ENCODE results near the gene TBC1D5.

TBC1D5 gene

DNA sequence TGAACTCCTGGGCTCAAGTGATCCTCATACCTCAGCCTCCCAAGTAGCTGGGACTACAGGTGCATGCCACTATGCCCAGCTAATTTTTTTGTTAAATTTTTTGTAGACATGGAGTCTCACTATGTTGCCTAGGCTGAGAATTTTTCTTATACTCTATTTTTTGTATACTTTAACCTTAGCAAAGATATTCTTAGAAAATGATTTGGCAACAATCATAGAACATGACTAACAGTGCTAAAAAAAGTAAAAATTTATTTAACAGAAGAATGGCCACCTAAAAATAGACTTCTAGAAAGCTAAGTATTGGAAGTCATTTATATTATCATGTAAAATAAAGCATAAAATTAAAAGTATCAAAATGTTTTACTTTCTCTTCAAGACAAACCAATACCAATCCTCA, 535.4 kb downstream of the TBC1D5 start:
- no peak for DNase-seq

DNA sequence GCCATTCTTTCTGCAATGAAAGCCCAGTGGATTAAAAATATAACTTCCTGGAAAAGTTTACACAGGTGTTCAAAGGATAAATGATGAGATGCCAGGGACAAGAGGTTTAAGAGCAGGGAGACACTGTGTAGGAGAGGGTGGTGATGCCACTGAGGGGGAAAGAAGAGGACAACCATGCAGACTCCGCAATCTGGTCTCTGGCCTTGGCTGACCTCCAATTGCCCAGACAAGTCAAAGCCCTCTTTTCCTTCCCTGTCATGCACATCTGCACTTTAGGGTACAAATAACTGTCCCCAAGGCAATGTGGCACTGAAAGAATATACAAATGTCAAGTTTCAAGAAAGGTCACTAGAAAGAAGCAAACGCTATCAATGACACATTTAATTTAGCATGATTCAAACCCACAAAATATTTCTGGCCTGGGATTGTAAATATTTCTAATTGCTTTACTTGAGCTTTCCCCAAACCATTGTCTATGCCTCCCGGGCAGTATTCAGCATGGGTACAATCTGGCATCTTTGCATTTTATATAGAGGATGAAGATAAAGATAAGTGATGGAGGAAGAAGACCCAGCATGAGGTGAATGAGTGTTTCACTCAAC, 538.3 kb downstream of the TBC1D5 start:
- DNase-seq, result no peak

- DNase-seq, result no peak
Measured at GRCh38 chr3:17201538-17201937, 540.9 kb downstream of the TBC1D5 start.

DNA sequence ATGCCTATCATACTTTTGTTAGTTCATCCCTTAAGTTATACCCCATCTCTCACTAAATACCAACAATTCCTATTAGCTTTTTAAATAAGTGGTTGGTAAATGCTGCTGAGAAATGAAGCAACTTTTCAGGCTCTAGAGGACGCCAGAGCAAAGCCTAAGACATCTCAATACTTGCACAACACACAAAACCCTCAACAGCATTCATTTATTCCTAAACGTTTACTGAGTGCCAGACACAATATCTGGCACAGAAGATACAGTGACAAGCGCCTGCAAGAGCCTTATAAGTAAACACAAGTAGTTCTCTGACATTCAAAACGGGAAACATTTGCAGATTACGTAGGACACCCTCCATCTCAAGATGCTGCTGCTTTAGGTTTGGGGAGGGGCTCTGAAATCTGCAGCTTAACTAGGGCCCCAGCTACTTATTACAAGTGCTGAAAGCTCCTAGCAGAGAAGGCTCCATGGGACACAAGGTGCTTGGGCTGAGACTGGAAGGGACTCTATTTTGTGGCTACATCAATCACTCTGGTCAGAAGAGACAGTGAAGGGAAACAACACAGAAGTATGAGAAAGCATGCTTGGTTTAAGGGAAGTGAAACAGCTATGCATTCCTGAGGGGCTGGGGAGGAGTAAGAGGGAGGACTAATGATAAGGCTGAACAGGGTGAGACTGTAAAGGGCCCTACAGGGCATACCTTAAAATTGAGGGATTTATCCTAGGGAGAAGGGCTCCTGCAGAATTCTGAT, 546.4 kb downstream of the TBC1D5 start:
- no peak for DNase-seq

DNA sequence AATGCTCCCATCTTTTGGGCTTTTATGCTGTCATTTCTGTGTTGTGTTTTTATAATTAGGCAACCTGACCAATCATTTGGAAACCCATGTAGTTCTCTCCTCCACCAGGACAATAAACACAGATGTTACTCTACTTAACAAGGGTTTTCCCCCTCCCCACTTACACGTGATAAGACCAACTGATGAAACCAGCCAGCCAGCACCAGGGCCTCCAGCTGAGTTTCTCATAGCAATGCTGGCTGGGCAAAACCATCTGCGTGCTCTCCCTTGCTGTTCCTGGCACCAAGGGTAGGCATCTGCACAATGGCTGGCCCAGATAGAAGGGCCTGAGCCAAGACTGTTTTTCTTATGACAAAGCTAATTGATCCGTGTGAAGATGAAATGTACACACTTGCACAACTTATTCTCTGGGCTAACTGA, 547.2 kb downstream of the TBC1D5 start:
- no peak for DNase-seq

GRCh38 chr3:17194116-17194515, 548.3 kb downstream of the TBC1D5 start:
- no peak for DNase-seq

GRCh38 chr3:17192995-17193394, 549.4 kb downstream of the TBC1D5 start:
- no peak for DNase-seq

DNA sequence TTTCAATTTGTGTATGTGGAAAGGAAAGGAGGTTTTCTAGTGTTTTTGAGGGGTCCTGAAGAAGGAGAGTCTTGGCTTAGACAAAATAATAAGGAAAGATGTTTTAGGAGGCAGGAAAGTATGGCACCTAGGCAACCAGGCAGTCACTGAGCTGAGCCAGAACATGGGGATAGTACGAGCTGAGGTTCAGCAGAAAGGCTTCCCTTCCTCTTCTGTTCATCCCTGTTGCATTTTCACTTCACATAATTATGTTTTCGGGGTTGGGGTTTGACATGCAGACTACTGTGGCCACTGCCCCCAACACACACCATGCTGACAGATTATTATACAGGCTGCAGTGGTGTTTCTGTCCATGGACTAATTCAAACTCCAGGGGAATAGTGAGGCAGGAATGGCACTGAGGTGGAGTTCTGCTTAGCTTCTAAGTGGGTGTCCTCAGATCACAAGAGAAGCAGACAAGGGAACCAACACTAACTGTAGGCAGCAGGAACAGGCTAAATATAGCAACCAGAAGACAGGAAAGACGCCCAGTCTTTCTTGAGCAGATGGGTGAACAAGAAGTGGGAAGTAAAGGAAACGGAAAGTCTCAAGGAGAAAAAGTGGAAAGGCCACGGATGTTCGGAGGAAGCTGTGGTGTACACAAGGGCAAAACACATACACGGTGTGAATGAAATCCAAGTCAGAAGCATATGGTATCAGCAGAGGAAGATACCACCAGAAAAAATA, 551.9 kb downstream of the TBC1D5 start:
- no peak for DNase-seq

DNA sequence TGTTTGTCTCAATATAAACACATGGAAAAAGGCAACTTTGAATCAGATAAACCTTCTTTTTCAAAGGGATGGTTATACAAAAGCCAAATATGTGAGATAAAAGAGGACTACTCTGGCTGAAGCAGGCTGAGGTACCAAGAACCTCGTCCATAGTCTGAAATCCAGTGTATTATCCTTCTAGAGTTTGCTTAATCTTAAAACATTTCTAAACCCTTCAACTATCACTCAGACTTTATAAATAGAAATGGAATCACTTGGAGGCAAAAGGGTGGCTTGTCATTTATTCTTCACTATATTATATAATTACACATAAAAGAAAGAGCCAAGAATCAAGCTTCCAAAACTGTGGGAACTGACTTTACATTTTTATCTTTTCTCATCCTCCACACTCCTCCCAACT, 554.1 kb downstream of the TBC1D5 start:
- no peak for DNase-seq

DNA sequence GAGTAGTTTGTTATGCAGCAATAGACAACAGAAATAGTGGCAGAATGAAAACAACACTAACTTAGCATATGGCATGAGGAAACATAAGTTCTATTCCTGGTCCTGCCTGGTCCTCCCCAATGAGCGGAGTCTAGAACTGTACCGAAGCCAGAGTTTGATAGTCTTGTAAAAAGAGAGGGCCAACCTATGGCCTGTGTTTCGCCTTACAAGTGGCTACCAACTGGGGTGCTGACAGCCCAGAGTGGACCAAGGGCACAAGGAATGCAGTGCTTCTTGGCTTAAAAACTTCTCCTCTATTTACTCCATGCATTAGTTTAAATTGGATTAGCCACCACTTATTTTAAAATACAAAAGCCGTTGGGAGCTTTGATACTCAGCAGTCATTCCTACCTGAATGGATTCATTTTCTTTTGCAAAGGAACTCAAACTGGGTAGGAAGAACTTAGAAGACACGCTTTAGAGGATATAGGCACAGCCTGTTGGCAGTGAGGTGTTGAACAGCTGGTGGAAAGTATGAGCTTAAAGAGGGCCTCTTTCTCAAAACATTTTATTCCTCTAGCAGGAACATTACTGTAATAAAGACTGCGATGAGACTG, 554.7 kb downstream of the TBC1D5 start:
- DNase-seq, result no peak

DNA sequence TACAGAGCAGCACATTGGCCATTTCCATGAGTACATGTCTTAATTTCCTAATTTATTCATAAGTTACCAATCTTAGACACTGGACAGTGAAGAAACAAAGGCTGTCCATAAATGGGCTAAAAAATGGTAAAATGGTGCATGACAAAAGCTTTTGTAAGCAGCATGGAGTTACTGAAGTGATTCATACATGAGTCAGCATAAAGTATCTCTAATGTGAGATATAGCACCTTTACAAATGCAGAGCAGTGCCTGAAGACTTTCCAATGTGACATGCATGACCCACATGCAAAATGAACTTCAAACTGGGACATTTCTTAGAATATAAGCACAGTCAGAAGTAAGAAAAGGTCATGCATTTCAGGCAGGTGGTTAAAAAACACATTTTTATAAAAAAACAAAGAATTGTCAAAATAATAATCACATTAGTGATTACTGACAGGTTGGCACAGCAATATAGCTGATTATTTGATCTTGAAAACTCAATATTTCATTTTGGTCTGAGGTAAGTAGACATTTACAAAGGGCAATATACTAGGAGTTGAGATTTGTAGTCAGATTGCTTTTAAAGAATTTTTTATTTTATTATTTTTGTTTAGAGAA, 558.4 kb downstream of the TBC1D5 start:
- DNase-seq, result no peak

DNA sequence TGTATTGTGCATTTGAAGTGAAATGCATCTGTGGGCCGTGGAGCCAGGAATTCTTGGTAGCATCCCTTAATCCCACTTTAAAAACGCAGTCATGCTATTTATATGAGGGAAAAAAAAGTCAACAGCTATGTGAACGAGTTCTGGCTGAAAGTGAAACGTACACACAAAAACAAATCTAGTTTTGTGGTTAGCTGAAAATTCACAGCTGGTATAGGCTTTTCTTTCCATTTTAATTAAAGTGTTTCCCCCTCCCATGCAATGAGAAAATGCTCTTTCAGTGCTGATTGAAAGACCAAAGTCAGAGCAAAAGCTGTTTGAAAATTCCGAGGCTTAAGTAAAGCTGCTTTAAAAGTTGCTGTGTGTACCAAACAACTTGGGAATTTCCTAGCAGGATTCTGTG, 560.3 kb downstream of the TBC1D5 start:
- DNase-seq, result no peak

DNA sequence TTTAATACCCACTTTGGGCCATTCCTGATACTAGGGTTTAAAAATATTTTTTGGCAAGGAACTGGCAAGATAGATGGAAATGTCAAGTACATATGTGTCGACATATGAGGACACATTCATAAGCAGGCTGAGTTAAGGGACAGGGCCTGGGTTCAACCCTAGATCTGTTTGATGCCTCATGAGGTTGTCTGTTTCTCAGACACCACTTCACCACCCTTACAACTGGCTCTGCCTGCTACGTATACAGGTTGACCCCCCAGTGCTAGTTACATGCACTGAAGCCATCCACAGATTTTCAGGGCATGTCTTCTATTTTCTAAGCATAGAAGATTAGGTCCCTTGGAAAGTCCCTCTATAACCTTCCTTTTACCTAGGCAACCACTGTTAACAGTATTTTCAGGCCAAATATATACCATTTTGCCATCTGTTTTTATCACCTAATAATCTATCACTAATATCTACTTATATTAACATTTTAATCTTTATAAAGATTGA, 561.0 kb downstream of the TBC1D5 start:
- no peak for DNase-seq

DNA sequence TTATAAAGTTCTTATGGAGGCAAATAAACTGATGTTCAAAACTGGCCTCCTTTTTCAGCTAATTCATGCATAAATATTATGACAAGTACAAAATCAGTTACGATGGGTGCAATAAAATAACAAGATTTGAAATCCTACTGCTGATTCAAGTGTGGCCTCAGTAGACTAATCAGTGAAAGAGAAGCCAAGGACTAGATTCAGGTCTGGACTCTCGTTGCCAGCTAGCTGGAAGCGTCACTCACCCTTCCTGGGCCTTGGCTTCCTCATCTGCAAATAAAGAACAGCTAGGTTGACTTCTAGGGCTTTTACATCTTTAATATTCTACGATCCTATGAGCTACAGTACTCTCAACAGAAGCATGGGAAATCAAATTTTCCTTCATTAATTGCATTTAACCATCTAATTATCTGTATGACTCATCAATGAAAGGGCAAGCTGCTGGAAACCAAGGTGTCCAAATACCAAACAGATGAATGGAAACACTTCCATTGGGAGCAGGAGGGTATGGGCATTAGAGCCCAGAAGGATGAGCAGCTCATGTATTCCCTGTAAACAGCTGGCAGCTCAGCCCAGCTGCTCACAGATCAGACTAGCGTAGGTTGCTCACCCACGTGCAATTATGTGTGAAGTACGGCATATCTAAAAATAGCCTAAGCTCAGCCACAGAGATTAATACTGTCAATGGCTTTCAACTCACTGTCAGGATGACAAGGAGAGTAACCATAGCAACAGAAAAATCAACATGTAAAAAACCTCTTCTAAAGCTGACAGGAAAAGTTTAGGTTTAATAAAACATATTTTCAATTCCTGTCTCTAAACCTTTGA, 562.8 kb downstream of the TBC1D5 start:
- DNase-seq, result no peak

GRCh38 chr3:17176757-17177156, 565.7 kb downstream of the TBC1D5 start:
- DNase-seq, result no peak

DNA sequence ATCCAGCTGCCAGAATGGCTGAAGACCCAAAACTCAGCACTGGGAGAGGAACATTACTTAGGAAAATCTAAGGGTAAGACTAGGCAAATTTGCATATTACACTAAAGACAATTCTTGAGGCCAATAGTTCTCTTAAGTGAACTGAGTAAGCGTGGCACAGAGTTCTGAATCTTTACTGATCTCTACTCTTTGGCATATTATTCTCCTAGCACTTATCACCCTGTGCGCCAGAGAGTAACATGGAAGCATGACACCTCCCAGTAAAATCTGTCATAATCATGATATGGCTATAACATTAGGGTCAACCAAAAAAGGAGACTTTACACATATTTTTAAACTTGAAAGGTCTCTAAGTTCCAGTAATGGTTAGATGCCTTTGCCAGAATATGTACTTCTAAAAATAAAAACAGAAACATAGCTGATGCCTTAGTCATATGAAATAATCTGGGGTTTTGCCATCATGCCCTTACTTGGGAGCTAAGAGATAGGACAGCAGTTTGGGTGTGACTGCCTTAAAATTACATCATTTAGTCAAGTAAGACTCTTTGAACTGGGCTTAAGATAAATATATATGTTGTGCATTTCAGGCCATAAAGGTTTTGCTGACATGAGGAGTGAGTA, 567.1 kb downstream of the TBC1D5 start:
- DNase-seq, result no peak

- no peak for DNase-seq
Measured at GRCh38 chr3:17166369-17166768, 576.1 kb downstream of the TBC1D5 start.

DNA sequence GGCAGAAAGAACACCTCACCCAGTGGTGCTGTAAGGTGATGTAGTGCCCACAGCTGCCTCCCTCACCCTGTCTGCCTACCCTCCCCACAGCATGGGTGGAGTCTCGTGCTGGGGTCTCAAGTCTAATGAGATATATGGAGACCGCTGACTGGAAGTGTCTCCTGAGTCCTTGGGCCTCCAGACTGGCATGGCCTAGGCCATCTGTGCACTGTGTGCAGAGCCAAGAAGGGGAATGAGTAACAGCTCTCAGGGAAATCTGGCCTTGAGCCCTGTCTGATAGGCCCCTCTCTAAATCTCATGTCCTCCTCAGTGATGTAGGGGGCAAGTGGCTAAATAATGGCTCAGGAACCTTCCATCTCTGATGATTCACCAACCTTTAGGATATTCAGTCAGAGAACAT, 580.3 kb downstream of the TBC1D5 start:
- no peak for DNase-seq

DNA sequence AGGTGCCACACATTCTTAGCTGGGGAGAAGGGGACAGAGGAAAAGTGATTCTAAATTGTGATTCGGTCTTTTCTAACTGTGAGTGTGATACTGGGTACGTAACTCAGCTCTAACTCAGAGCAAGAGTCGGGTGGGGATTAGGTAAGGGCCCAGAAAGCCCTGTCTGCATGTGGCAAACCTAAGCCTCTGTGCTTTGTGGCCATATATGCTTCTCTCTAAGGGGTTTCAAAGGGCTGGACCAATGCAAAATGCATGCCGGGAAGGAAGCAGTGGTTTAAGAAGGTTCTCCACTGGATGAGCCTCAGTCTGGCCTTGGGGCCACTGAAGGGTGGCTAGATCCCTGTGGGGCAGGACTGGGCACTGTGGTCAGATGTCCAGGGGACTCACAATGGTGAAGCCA, 581.8 kb downstream of the TBC1D5 start:
- DNase-seq, result no peak

GRCh38 chr3:17158941-17159682, 583.3 kb downstream of the TBC1D5 start:
- DNase-seq, result no peak

- DNase-seq, result no peak
Measured at GRCh38 chr3:17157713-17158112, 584.7 kb downstream of the TBC1D5 start.
